Neutrophil (primary cell): Measurements from ENCODE around the gene ARPC1B.
"Not testable (repeated sequence)": the region's sequence is repeated elsewhere in the genome, so short reads cannot be mapped to it uniquely, and the experiment has no call there.

Experiments used
- H3K27ac ChIP-seq: fragments of 200-600 bp; sonication (generic); 2 replicates; pipeline ENCODE4 v1.5.1; 2016; ENCODE audit warnings: mild to moderate bottlenecking, moderate library complexity
- H3K27me3 ChIP-seq: fragments of 200-600 bp; sonication (generic); 2 replicates; pipeline ENCODE4 v1.6.0; 2016; ENCODE audit warnings: mild to moderate bottlenecking
- H3K36me3 ChIP-seq: fragments of 200-600 bp; sonication (generic); 2 replicates; pipeline ENCODE4 v1.5.1; 2017
- H3K4me1 ChIP-seq, 2 experiments: fragments of 200-600 bp in 1 of 2; sonication (generic) in 1 of 2; 1 replicate in 1 of 2; 2 replicates in 1 of 2; pipeline versions ENCODE4 v1.5.1 to v1.6.1; 2013 to 2016; ENCODE audit warnings: low read depth in 1 of 2, low read length in 1 of 2, mild to moderate bottlenecking in 1 of 2, moderate library complexity in 1 of 2; ENCODE audit not compliant: control insufficient read depth in 1 of 2, insufficient read depth in 1 of 2
- H3K4me3 ChIP-seq, 2 experiments: fragments of 200-600 bp in 1 of 2; sonication (generic) in 1 of 2; 1 replicate in 1 of 2; 2 replicates in 1 of 2; pipeline ENCODE4 v1.5.1; 2013 to 2016; ENCODE audit warnings: low read depth in 1 of 2, low read length in 1 of 2, mild to moderate bottlenecking in 1 of 2, moderate library complexity in 1 of 2
- H3K9me3 ChIP-seq: fragments of 200-600 bp; sonication (generic); 2 replicates; pipeline ENCODE4 v1.5.1; 2016
- CTCF ChIP-seq: fragments of 200-600 bp; sonication (generic); IDR thresholded peaks from 2 replicates; pipeline ENCODE4 v1.5.1; 2016; ENCODE audit warnings: antibody characterized with exemption

Gene ARPC1B

GRCh38 chr7:99372275-99373090 is 2.0 kb upstream of the ARPC1B start:
- no peaks in the 10 kb centered on the region for H3K27me3 ChIP-seq
- no peak overlapping the region for H3K27ac ChIP-seq
- H3K4me3 ChIP-seq = no peak overlapping the region
- TF ChIP-seq CTCF = no peak
- H3K9me3 ChIP-seq = no peaks in the 10 kb centered on the region
- peaks cover 23% of the 10 kb centered on the region for H3K36me3 ChIP-seq
- peaks cover 27 to 30% of the 10 kb centered on the region in 2 experiments for H3K4me1 ChIP-seq

GRCh38 chr7:99373091-99374066 is 1.2 kb upstream of the ARPC1B start:
- peaks cover 36 to 39% of the 10 kb centered on the region in 2 experiments for H3K4me1 ChIP-seq
- peaks cover 32% of the 10 kb centered on the region for H3K36me3 ChIP-seq
- H3K27ac ChIP-seq = peak overlapping the region; percentile 92
- H3K4me3 ChIP-seq = peak overlapping the region; percentile 82 to 100
- no peaks in the 10 kb centered on the region for H3K9me3 ChIP-seq
- no peaks in the 10 kb centered on the region for H3K27me3 ChIP-seq
- no peak for TF ChIP-seq CTCF

DNA sequence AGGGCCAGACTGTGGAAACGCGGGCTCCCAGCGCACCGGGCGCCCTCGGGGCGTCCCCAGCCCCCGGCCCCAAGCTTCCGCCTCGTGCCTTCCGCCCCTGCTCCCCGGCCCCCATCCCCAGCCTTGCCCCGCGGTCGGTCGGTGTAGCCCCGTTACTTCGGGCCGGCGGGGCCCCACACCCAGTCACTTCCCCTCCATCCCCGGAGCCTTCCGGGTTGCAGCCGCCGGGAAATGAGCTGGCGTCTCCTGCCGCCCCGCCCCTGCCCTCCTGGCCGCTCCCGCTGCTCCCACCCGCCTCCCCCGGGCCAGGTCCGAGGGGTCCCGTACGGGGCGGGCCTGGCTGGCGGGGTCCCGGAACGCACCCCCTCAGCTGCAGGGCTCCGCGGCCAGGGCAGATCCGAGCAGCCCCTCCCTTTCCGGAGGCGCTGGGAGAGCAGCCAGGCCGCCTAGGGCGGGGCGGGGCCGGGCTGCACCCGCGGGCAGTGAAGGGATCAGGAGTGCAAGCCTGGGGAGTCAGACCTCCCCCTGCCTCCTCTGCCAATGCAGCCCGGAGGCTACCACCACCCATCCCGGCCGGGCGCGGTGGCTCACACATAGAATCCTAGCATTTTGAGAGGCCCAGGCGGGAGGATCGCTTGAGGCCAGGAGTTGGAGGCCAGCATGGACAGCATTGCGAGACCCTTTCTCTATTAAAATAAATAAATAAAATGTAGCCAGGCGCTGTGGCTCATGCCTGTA is 709 bp downstream of the ARPC1B start:
- no peaks in the 10 kb centered on the region for H3K9me3 ChIP-seq
- H3K4me1 ChIP-seq = peaks cover 55 to 57% of the 10 kb centered on the region in 2 experiments
- peaks cover 22% of the 10 kb centered on the region for H3K36me3 ChIP-seq
- H3K4me3 ChIP-seq = peak overlapping the region; percentile 82 to 100
- no peaks in the 10 kb centered on the region for H3K27me3 ChIP-seq
- peak overlapping the region; percentile 92 for H3K27ac ChIP-seq
- peak; percentile 32 for TF ChIP-seq CTCF

GRCh38 chr7:99379043-99379577 is 4.6 kb downstream of the ARPC1B start:
- Histone ChIP-seq H3K4me1 (peaks cover 69 to 78% of the 10 kb centered on the region in 2 experiments), H3K4me3 (peak overlapping the region; percentile 61 to 100), H3K36me3 (peaks cover 48% of the 10 kb centered on the region), H3K27ac (peak overlapping the region; percentile 92), H3K9me3 (no peaks in the 10 kb centered on the region), H3K27me3 (no peaks in the 10 kb centered on the region)
- TF ChIP-seq CTCF = peak; percentile 23

GRCh38 chr7:99379693-99380031 is 5.1 kb downstream of the ARPC1B start:
- Histone ChIP-seq H3K27ac (peak overlapping the region; percentile 92), H3K36me3 (peaks cover 53% of the 10 kb centered on the region), H3K4me1 (peaks cover 71 to 80% of the 10 kb centered on the region in 2 experiments), H3K4me3 (peak overlapping the region; percentile 61 to 100)
- not testable (repeated sequence) for H3K27me3 ChIP-seq, H3K9me3 ChIP-seq
